ENCODE results near the gene ENGASE.

GRCh38 chr17:79050551-79050950 is 24.1 kb upstream of the ENGASE start:
- TF ChIP-seq POLR2A (IDR thresholded peaks at IDR 0.05) (no peak), CTCF (IDR thresholded peaks at IDR 0.05) (no peak), POLR2AphosphoS5 (IDR thresholded peaks at IDR 0.05) (no peak)
